Activated CD4-positive, alpha-beta T cell treated with anti-CD3 and anti-CD28 coated beads, Interleukin-10, Interleukin-2, amounts not matched to agents 100 ng/mL and 50 ng/mL, durations not matched to agents 16 hours and 8 hours (primary cell): ENCODE data around the gene RESP18.
A peak's percentile ranks its signal among the peaks of the same experiment; 100 is the strongest.

Experiments used
- DNase-seq: peaks from one replicate; pipeline ENCODE4 v3.0.0-alpha.2; 2020

The RESP18 gene

GRCh38 chr2:219332542-219332941, at the start of gene RESP18:
Gene RESP18, minus strand, starts transcription at chr2:219332744.
- no peak for DNase-seq

- DNase-seq, result no peak
These were observed 48.9 kb upstream of the RESP18 start for GRCh38 chr2:219381448-219381847.

GRCh38 chr2:219380926-219381325, 48.4 kb upstream of the RESP18 start:
- no peak for DNase-seq

DNA sequence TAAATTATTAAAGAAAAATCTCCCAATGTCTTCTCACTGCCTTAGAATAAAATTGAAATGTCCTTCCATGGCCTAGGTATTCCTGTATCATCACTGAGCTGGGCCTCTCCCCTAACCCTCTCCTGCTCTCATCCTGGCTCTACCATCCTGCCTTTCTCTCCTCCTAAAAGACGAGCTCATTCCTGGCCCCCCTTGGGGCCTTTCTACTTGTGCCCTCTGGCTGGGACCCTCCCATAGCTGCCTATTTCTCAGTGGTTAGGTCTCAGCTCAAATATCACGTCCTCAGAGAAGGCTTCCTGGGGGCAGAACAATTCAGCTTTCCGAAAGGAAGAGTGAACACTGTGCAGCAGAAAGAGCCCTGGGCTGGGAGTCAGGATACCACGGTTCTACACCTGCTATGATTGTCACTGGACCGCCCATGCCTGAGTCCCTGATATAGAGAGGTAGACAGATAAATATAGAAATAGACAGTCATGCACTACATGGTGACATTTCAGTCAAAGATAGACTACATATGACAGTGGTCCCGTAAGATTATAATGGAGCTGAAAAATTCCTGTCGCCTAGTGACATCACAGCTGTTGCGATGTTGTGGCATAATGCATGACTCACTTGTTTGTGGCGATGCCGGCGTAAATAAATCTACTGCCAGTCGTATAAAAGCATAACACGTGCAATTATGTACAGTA, 45.8 kb upstream of the RESP18 start:
- no peak for DNase-seq

- no peak for DNase-seq
These were observed 36.9 kb upstream of the RESP18 start for GRCh38 chr2:219369447-219369861.

- no peak for DNase-seq
These were observed 36.2 kb upstream of the RESP18 start for GRCh38 chr2:219368690-219369191.

DNA sequence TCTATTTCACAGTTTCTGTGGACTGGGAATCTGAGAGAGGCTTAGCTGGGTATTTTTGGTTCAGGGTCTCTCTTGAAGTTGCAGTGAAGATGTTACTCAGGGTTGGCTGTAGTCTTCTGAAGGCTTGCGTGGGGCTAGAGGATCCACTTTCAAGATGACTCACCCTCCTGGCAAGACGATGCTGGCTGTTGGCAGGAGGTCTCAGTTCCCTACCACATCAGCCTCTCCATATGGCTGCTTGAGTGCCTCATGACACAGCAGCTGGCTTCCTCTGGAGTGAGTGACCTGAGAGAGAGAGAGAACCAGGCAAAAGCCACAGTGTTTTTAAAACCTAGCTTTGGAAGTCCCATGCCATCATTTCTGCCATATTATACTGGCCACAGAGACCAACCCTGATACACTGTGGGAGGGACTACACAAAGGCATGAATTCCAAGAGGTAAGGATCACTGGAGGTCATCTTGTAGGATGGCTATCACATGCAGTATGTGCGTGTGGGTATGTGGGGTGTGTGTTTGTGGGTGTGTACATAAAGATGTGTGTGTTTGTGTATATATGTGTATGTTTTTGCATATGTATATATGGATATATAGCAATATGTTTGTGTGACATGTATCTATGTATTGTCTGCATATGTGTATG, 30.1 kb upstream of the RESP18 start:
- DNase-seq, result peak; percentile 58

DNA sequence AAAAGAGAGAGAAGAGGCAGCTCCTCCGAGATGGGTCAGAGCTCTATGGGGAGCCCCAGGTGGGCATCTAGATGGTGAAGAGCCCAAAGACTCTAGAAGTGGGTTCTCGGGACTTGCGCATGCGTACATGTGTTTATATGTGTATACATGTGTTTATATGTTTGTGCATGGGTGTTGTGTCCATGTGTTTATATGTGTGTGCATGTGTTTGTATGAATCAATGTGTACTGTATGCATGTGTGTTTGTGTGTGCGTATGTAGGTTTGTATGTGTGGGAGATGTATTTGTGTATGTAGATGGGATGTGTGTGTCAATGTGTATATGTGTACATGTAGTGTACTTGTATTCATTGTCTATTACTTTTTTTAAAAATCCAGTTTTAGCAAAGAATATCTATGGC, 29.5 kb upstream of the RESP18 start:
- no peak for DNase-seq

GRCh38 chr2:219358170-219359075, 25.9 kb upstream of the RESP18 start:
- peak; percentile 17 for DNase-seq

GRCh38 chr2:219356834-219357233, 24.3 kb upstream of the RESP18 start:
- DNase-seq, result no peak

DNA sequence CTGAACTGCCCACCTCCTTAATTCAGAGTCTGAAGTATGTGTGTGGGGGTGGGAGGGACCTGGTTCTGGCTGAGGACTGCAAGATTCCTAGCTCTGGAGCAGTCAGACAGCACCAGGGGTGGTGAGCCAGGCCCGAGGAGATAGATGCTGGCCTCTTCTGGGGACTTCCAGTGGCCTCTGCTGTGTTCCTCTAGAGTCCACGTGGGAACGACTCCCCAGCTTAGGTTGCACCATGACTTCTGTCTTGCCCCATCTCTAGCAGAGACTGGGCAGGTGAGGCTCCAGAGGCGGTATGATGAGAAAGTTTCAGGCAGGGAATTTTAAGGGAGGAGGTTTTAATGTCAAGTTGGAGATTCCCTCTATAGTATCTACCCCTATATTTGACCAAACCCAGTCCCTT, 22.0 kb upstream of the RESP18 start:
- no peak for DNase-seq

- no peak for DNase-seq
These were observed 20.6 kb upstream of the RESP18 start for GRCh38 chr2:219353129-219353528.

DNA sequence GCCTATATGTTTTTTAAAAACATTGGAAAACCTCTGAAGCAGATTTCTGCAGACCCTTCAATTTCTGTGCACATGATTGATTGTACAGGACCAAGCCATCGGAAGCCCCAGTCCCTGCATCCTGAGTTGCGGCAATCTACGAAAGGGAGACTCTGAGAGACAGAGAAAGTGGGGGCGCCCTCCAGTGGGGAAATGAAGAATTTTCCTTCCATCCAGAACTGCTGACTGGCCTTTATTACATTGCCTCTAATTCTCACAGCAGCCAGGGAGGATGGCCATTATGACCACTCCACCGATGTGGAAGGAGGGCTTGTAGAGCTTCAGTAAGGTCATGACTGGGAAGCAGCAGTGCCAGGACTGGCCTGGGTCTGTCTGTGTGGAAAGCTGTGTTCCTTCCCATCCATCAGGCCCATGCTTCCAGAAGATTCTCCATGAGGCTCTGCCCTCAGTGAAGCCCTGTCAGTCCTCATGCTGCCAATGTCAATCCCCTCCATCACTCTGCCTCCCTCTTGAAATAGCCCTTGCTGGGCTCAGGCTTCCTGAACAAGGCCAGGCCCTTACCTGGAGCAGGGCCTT, 20.0 kb upstream of the RESP18 start:
- DNase-seq, result peak; percentile 61

DNA sequence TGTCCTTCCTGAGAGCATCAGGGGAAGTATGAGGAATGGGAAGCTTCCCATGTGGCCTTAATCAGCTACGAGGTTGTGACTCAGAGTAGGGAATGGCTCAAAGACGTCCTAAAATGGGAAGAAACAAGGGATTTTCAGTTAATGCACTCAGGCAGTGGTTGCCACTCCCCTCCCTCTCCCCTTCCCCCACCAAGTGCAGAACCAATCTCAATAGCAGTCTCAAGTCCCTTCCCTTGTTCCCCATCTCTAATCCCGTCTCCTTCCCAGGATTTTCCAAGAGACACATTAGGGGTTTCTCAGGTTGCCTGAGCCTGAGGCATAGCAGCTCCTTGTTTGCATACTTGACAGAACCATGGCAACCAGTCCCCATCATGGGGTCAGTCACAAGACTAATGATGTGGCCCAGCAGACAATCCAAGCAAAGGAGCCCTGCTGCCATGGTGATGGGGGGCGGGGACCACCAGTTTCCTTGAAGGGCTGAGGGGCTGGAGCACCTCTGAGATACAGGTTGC, 18.2 kb upstream of the RESP18 start:
- no peak for DNase-seq

DNA sequence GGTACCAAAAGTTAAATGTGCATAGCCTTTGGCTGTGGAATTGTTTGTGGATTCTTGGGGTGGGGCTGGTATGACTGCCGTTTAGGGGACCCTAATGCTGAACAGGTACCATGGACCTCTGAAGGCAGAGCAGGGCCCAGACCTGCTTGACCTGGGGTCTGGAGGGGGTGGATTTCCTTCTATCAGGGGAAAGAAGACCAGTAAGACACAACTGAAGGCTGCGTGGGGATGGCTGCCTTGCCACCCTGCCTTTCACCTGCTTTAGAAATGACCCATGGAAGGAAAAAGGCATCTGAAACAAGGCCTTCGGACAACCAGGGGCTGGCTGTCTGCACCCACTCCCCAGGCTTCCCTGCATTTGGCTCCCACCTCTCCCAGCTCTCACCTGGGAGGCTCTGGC, 17.7 kb upstream of the RESP18 start:
- DNase-seq, result no peak

GRCh38 chr2:219344751-219345430, 12.3 kb upstream of the RESP18 start:
- DNase-seq, result no peak

- no peak for DNase-seq
These were observed 2.8 kb upstream of the RESP18 start for GRCh38 chr2:219335373-219335786.

DNA sequence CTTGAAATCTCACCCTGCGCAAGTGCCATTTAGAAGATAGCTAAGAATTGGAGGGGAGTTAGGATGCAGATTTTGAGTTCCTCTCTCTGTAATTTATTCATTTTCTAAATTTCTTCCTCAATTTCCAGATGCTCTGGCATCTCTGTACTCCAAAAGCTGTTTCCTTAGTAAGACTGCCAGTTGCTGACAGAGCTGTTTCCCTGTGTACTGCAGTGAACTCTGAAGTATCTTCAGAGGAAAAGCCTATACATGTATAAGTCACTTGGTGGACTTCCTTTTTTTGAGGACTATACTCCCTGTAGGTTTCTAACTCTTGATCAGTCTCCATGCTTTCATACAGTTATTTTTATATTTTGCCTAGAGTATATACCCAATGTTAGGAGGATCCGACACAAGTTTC, 1.5 kb upstream of the RESP18 start:
- DNase-seq, result no peak

- DNase-seq, result peak; percentile 7
These were observed 857 bp downstream of the RESP18 start for GRCh38 chr2:219331560-219332213.

DNA sequence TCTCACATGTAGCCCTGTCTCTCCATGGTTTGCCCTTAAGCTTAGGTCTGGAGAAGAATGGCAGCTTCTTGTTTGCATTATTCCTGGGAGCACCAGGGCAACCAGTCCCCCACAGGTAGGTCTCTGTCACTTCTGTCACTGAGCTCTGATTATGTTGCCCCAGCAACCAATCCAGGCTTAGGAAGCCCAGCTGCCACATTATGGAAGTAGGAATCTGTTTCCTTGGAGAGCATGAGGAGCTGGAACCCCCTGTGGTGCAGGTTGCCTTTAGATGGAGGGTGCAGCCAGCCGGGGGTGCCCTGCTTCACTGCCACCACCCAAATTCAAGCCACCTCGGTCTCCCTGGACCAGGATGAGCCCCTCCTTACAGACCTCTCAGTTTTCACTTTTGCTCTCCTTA, 4.8 kb downstream of the RESP18 start:
- no peak for DNase-seq

DNA sequence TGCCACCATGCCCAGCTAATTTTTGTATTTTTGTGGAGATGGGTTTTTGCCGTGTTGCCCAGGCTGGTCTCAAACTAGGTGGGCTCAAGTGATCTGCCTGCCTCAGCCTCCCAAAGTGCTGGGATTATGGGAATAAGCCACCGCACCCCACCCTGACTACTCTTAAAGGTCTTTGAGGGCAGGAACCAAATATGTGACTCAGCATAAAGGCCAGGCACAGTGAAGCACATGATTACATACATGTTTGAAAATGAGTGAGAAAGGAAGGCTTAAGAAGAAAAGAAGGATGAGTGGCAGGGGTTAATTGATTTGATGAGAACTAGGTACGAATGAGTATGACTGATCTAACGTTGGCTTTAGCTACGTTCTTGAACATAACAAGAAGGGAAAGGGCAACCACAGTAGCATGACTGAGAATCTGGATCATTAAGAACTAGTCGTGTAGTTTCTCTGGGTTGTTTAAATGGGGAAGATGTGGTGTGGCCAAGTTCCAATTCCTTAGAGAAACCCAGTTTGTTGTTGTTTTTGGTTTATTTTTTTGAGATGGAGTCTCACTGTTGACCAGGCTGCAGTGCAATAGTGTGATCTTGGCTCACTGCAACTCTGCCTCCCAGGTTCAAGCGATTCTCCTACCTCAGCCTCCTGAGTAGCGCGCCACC, 6.8 kb downstream of the RESP18 start:
- no peak for DNase-seq
